Pancreas (tissue), 10 donors: ENCODE measurements around the gene EFNA2. TPM values are rescaled to one million over a fixed set of nuclear protein-coding genes. Genes with fewer than 3 reads are reported as not detected.

Experiments used
- ATAC-seq, 4 donors: fragments of 200-7000 bp; cut with Tn5 transposase; one replicate each; pipeline versions ENCODE4 v1.8.0 to v1.9.1; 2020; ENCODE audit warnings: mild to moderate bottlenecking in 4 of 4, moderate library complexity in 4 of 4
- DNase-seq, 6 donors: peaks; one replicate each; pipeline ENCODE4 v3.0.0-alpha.2; 2020
- FAIRE-seq: peaks from 2 replicates; lab custom pipeline; 2012; peaks lifted over from hg19 to GRCh38; lab: Jason Lieb, UNC
- H3K27ac ChIP-seq, 4 donors: fragments of 200-600 bp; sonication (generic); 1 replicate in 3 of 4; 2 replicates in 1 of 4; pipeline versions ENCODE4 v1.5.0 to v1.8.0; 2020
- H3K27me3 ChIP-seq, 4 donors: fragments of 200-600 bp; one replicate each; pipeline ENCODE4 v1.8.0; 2021
- H3K36me3 ChIP-seq, 3 donors: fragments of 200-600 bp; sonication (generic) in 1 of 3; one replicate each; pipeline versions ENCODE4 v1.5.0 to v1.8.0; 2020 to 2021
- H3K4me1 ChIP-seq, 3 donors: fragments of 200-600 bp; one replicate each; pipeline ENCODE4 v1.8.0; 2021
- H3K4me3 ChIP-seq, 4 donors: fragments of 200-600 bp; sonication (generic) in 2 of 4; one replicate each; pipeline versions ENCODE4 v1.5.0 to v1.8.0; 2020 to 2021
- H3K9me3 ChIP-seq, 4 donors: fragments of 200-600 bp; one replicate each; pipeline ENCODE4 v1.8.0; 2021
- WGBS, 2 donors: extraction: QIAGEN DNeasy Blood & Tissue Kit; methylation state at CpG; one replicate each; pipeline ENCODE4 v1.1.7; 2013; 5-methylcytosine and 5-hydroxymethylcytosine counted together
- intact Hi-C, 3 donors: fragments of 100-400 bp; cut with DNase I; formaldehyde crosslinking; loops; one replicate each; pipeline versions ENCODE4 v1.11.1 to v1.14.2; 2022
- polyA plus RNA-seq, 2 donors: library from polyadenylated mRNA; stranded (reverse); fragments of 200-250 nt; gene quantifications; one replicate each; pipeline ENCODE4 v1.2.3, GENCODE V29; 2013
- total RNA-seq, 6 donors: library from RNA; stranded (reverse); fragmentation: NEBNext Ultra II Directional in 4 of 6; extraction: Animal tissue kit (Norgen Biotek cat#: 25700) in 4 of 6; gene quantifications; one replicate each; pipeline versions ENCODE4 v1.2.1 to v1.2.4, GENCODE V29; 2021 to 2023
- TF ChIP-seq, protein P1 (sequence below), 4 donors: fragments of 200-600 bp; sonication (generic) in 3 of 4; IDR thresholded peaks; one replicate each; pipeline versions ENCODE4 v1.5.0 to v1.8.0; 2021; ENCODE audit warnings: antibody characterized with exemption in 4 of 4
- donor health status: healthy with polysubstance abuse.
- donor health status: DM: no; HTN: no; CAD: no; lungs with moderate emphysema.
- donor health status: DM: no; HTN: no; CAD: no.
- donor health status: control.
- donor health status: control.
- donor health status: Bipolar disorder and iron deficiency.
- donor health status: DM: yes; HTN: yes; CAD: no.
- donor health status: DM: no; HTN: no; CAD: no.
- donor health status: DM: no; HTN: no; CAD: no.
- donor health status: DM: yes; HTN: yes; CAD: no.

Gene EFNA2
- total and polyA plus RNA-seq, 8 donors = 0.22 to 0.94 TPM; not detected in 6

DNA sequence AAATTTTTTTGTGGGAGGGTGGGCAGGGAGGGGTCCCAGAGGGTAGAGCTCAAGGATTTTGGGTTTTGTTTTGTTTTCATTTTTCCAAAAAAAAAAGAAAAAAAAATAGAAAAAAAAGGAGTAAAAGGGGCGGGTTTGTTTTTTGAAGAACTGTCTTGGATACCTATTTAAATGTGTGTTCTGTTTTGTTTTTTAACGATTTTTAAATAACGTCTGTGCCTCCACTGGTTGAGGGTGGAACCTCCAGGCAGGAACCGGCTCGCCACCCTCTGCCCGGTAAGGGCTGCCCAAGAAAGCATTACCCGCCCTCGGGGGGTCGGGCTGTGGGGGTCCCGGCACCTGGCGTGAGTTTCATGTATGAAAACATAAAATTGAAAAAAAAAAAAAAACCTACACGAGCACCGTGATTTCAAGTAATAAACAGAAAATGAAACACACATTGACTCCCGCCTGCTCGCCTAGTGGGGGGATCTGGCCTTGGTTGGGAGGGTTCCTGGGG lies 26.9 kb upstream of the EFNA2 start:
- DNase-seq (no peak), ATAC-seq (no peak), FAIRE-seq (no peak)
- peaks cover 17 to 80% (median 37%) of the 10 kb centered on the region in 3 donors for H3K4me1 ChIP-seq
- WGBS, 2 donors = 35 to 48% methylated on average over 15 of the region's 15 CpGs
- H3K4me3 ChIP-seq = peak overlapping the region in 1 of 4 donors; percentile 14
- H3K9me3 ChIP-seq = no peaks in the 10 kb centered on the region
- peak overlapping the region; percentile 95 to 98 (median 97) for H3K27ac ChIP-seq
- TF ChIP-seq, protein P1, sequence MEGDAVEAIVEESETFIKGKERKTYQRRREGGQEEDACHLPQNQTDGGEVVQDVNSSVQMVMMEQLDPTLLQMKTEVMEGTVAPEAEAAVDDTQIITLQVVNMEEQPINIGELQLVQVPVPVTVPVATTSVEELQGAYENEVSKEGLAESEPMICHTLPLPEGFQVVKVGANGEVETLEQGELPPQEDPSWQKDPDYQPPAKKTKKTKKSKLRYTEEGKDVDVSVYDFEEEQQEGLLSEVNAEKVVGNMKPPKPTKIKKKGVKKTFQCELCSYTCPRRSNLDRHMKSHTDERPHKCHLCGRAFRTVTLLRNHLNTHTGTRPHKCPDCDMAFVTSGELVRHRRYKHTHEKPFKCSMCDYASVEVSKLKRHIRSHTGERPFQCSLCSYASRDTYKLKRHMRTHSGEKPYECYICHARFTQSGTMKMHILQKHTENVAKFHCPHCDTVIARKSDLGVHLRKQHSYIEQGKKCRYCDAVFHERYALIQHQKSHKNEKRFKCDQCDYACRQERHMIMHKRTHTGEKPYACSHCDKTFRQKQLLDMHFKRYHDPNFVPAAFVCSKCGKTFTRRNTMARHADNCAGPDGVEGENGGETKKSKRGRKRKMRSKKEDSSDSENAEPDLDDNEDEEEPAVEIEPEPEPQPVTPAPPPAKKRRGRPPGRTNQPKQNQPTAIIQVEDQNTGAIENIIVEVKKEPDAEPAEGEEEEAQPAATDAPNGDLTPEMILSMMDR (IDR thresholded peaks at IDR 0.05) = no peak
- peaks cover 8 to 40% (median 33%) of the 10 kb centered on the region in 3 donors for H3K36me3 ChIP-seq
- no peaks in the 10 kb centered on the region for H3K27me3 ChIP-seq
- intact Hi-C loops = no loop called here

DNA sequence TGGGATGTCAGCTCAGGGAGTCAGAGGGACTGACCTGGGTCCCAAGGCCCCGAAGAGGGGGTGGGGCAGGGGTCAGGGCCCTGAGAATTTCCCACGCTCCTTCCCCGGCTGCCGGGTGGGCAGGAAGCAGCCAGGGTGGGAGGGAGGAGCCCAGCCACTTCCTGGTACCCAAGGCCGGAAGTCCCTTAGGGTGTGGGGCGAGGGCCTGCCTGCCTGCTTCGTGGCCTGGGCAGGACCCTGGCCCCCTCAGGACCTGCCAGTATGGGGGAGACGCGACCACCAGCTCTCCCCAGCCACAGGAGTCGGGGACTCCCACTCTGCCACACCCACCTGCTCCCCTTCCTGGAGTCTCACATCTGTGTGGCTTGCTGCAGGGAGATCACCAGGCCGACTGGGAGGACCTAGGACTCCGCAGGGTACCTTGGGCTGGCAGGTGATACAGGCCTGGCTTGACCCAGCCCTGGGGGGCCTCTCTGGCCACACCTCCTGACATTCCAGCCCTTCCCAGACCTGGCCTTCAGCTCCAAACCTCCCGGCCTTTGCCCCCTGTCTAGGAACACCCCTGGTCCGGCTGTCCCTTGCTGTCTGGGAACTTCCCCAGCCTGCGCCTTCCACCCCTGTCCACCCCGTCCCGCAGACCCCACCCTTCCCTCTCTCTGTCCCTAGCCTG lies 26.3 kb upstream of the EFNA2 start:
- ATAC-seq (peak in 3 of 4 donors; percentile 3 to 13 (median 3)), FAIRE-seq (no peak), DNase-seq (peak in 4 of 6 donors; percentile 71 to 75 (median 72))
- Histone ChIP-seq H3K27me3 (no peaks in the 10 kb centered on the region), H3K4me1 (peaks cover 13 to 74% (median 31%) of the 10 kb centered on the region in 3 donors), H3K9me3 (no peaks in the 10 kb centered on the region), H3K36me3 (peaks cover 8 to 34% (median 27%) of the 10 kb centered on the region in 3 donors), H3K27ac (peak overlapping the region; percentile 95 to 98 (median 97)), H3K4me3 (peak overlapping the region in 1 of 4 donors; percentile 14)
- intact Hi-C loops = no loop called here
- WGBS, 2 donors = 17 to 23% methylated on average over 15 to 17 of the region's 17 CpGs
- TF ChIP-seq, protein P1 (IDR thresholded peaks at IDR 0.05) = no peak

DNA sequence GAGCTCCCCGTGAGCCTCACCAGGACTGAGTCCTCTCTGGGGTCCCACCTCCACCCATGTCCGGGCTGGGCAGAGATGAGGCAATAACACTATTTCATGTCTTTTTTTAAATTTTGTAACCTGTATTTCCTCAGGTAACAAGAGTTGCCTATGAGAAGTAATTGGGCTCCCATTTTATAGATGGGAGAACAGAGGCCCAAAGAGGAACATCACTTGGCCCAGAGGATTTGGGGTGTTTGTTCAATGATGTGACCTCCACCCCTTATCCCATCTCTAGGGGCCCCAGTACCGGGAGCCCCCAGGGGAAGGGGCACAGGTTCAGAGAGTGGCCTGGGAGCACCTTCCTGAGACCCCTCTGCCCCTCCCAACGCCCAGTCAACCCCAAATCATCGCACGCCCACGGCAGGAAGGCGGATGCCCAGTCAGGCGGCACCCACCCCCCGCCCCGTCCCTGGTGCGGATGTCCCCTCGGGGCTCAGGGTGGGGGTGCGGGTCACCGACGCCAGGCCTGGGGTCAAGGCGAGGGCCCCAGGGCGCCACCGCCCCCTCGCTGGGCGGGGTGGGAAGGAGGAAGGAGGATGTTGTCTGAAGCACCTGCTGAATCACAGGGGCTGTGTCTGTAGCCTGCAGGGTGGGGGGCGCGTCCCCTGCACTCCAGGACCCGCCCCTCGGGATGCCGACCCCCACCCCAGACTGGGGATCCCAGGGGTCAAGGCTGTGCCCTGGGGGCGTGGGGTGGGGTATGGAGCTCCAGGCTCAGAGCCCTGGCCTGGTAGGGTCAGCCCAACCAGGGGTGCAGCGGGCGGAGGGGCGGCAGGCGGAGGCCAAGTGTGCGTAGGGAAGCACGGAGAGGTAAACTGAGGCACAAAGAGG lies 25.6 kb upstream of the EFNA2 start:
- FAIRE-seq = no peak
- intact Hi-C loops = no loop called here
- peaks cover 15 to 67% (median 24%) of the 10 kb centered on the region in 3 donors for H3K4me1 ChIP-seq

DNA sequence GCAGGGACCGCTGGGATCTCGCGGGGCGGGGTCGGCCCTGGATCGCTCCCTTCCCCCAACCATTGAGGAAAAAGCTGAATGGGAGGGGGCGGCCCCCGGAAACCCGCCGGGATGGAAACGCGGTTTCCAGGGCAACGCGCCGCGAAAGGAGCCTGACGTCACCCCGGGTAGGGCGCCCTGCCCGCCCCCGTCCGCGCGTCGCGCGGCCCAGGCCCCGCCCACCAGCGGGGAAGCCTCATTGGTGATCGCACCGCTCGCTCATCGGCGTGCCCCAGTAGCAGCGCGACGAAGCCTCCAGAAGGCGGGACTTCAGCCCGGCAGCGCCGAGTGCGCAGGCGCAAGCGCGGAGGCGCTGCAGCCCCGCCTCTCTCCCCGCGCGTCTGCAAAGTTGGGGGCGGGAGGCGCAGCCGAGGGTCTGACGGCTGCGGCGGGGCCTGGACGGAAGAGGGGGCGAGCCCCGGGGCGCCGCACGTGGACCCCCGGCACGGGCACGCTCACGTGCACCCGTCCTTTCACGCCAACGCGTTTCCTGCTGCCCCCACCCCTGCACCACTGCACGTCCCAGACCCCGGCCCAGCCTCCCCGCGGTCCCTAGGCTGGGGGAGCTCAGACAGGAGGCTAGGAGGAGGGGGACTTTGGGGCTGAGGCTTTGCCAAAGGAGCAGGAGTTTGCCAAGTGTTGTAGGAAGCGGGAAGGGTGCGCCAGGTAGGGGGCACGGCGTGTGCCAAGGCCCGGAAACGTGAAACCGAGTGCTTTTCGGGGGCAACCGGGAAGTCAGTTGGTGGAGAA lies 24.7 kb upstream of the EFNA2 start:
- 1% methylated on average over 49 to 83 of the region's 83 CpGs for WGBS, 2 donors
- H3K9me3 ChIP-seq = no peaks in the 10 kb centered on the region
- H3K27me3 ChIP-seq = no peaks in the 10 kb centered on the region
- intact Hi-C loops = no loop called here
- H3K27ac ChIP-seq = peak overlapping the region; percentile 95 to 98 (median 97)
- H3K4me3 ChIP-seq = peak overlapping the region; percentile 41 to 73 (median 52)
- H3K4me1 ChIP-seq = peaks cover 23 to 64% (median 27%) of the 10 kb centered on the region in 3 donors
- ATAC-seq (peak; percentile 66 to 79 (median 74)), DNase-seq (peak; percentile 94 to 99 (median 97)), FAIRE-seq (no peak)
- peaks cover 0 to 18% (median 11%) of the 10 kb centered on the region in 3 donors for H3K36me3 ChIP-seq
- TF ChIP-seq, protein P1 (IDR thresholded peaks at IDR 0.05) = no peak

More for the DNA sequence above, 25.6 kb upstream of the EFNA2 start:
- H3K9me3 ChIP-seq = no peaks in the 10 kb centered on the region
- 30 to 39% methylated on average over 23 to 33 of the region's 33 CpGs for WGBS, 2 donors
- peaks cover 7 to 26% (median 20%) of the 10 kb centered on the region in 3 donors for H3K36me3 ChIP-seq
- ATAC-seq (no peak), DNase-seq (peak in 3 of 6 donors; percentile 60 to 76 (median 64))
- H3K27ac ChIP-seq = peak overlapping the region; percentile 95 to 98 (median 97)
- H3K4me3 ChIP-seq = peak overlapping the region in 2 of 4 donors; percentile 62 to 73
- TF ChIP-seq, protein P1 (IDR thresholded peaks at IDR 0.05) = no peak
- no peaks in the 10 kb centered on the region for H3K27me3 ChIP-seq
